GM10847 (cell line): ENCODE data around the gene PEPD.
A peak's percentile ranks its signal among the peaks of the same experiment; 100 is the strongest.

Source experiments
- POLR2A ChIP-seq: IDR thresholded peaks from 2 replicates; pipeline ENCODE4 v1.6.1; 2011; ENCODE audit not compliant: insufficient read length; ENCODE audit errors: extremely low read depth

Gene PEPD

GRCh38 chr19:33521480-33522370 lies at the start of gene PEPD:
Gene PEPD, minus strand, starts transcription at chr19:33521791. Its CDS starts 31 bp downstream, at chr19:33521760.
- peak; percentile 80 for TF ChIP-seq POLR2A

GRCh38 chr19:33569821-33570220 lies 48.2 kb upstream of the PEPD start:
- TF ChIP-seq POLR2A = no peak

GRCh38 chr19:33568706-33569105 lies 47.1 kb upstream of the PEPD start:
- no peak for TF ChIP-seq POLR2A

- no peak for TF ChIP-seq POLR2A
Measured at GRCh38 chr19:33564836-33565338, 43.3 kb upstream of the PEPD start.

GRCh38 chr19:33562636-33563035 lies 41.0 kb upstream of the PEPD start:
- no peak for TF ChIP-seq POLR2A

GRCh38 chr19:33561261-33561660 lies 39.7 kb upstream of the PEPD start:
- no peak for TF ChIP-seq POLR2A

GRCh38 chr19:33559996-33560395 lies 38.4 kb upstream of the PEPD start:
- TF ChIP-seq POLR2A = no peak

GRCh38 chr19:33558856-33559255 lies 37.3 kb upstream of the PEPD start:
- no peak for TF ChIP-seq POLR2A

GRCh38 chr19:33558151-33558550 lies 36.6 kb upstream of the PEPD start:
- no peak for TF ChIP-seq POLR2A

- no peak for TF ChIP-seq POLR2A
Measured at GRCh38 chr19:33557720-33558119, 36.1 kb upstream of the PEPD start.

GRCh38 chr19:33557196-33557595 lies 35.6 kb upstream of the PEPD start:
- TF ChIP-seq POLR2A = no peak

GRCh38 chr19:33556261-33556660 lies 34.7 kb upstream of the PEPD start:
- no peak for TF ChIP-seq POLR2A

- no peak for TF ChIP-seq POLR2A
Measured at GRCh38 chr19:33554821-33555220, 33.2 kb upstream of the PEPD start.

- TF ChIP-seq POLR2A = no peak
Measured at GRCh38 chr19:33554391-33554790, 32.8 kb upstream of the PEPD start.

- TF ChIP-seq POLR2A = no peak
Measured at GRCh38 chr19:33553530-33554310, 32.1 kb upstream of the PEPD start.

GRCh38 chr19:33552928-33553279 lies 31.3 kb upstream of the PEPD start:
- TF ChIP-seq POLR2A = no peak
